A549 (cell line): Measurements from ENCODE around the gene PDP2. TPM values are rescaled to one million over a fixed set of nuclear protein-coding genes. Genes with fewer than 3 reads are reported as not detected.

Experiments
- ATAC-seq, 2 experiments: fragments of 200-7000 bp in 1 of 2; fragments of >200 bp in 1 of 2; cut with Nextera tagmentation in 1 of 2; cut with Tn5 transposase in 1 of 2; 3 replicates each; pipeline versions ENCODE4 v1.8.0 to v1.9.1; 2018 to 2020; ENCODE audit warnings: mild to moderate bottlenecking in 1 of 2, moderate library complexity in 1 of 2
- CTCF ChIA-PET: fragments of 300-600 bp; sonication (Branson Sonifier 250); formaldehyde crosslinking; extraction: SDS; loops from one replicate; lab custom pipeline; 2021; ENCODE audit warnings: antibody characterized with exemption, inconsistent platforms; lab: Yijun Ruan, JAX
- POLR2A ChIA-PET: fragments of 350-600 bp; formaldehyde crosslinking; extraction: SDS; loops from one replicate; lab custom pipeline; 2021; ENCODE audit warnings: antibody characterized with exemption, inconsistent platforms; lab: Yijun Ruan, JAX
- DNase-seq, 2 experiments: peaks; one replicate each; pipeline versions ENCODE4 v3.0.0 to v3.0.0-alpha.2; 2011 to 2016; ENCODE audit warnings: low read depth in 1 of 2, low spot score in 1 of 2
- FAIRE-seq: peaks from 2 replicates; lab custom pipeline; 2011; peaks lifted over from hg19 to GRCh38; lab: Jason Lieb, UNC
- H3K27ac ChIP-seq, 2 experiments: fragments of >200 bp; sonication (Bioruptor Twin); formaldehyde crosslinking; 3 replicates each; pipeline ENCODE4 v1.5.1; 2016 to 2017
- H3K4me1 ChIP-seq: fragments of >200 bp; sonication (Bioruptor Twin); formaldehyde crosslinking; 3 replicates; pipeline ENCODE4 v1.6.1; 2016
- H3K4me2 ChIP-seq: fragments of >200 bp; sonication (Bioruptor Twin); formaldehyde crosslinking; 3 replicates; pipeline ENCODE4 v1.6.1; 2016
- H3K4me3 ChIP-seq: fragments of >200 bp; sonication (Bioruptor Twin); formaldehyde crosslinking; 3 replicates; pipeline ENCODE4 v1.5.1; 2016
- H3K9me3 ChIP-seq: fragments of >200 bp; sonication (Bioruptor Twin); formaldehyde crosslinking; 3 replicates; pipeline ENCODE4 v1.6.1; 2016
- E2F6 ChIP-seq: IDR thresholded peaks from 2 replicates; pipeline ENCODE4 v1.6.1; 2012; ENCODE audit warnings: low read depth, borderline replicate concordance
- FOSL2 ChIP-seq, 2 experiments: fragments of 450-650 bp in 1 of 2; fragments of >200 bp in 1 of 2; sonication (Bioruptor Twin) in 1 of 2; formaldehyde crosslinking; IDR thresholded peaks; 2 replicates each; pipeline versions ENCODE4 v1.5.0 to v1.6.1; 2016 to 2020; ENCODE audit warnings: mild to moderate bottlenecking in 1 of 2, moderate library complexity in 1 of 2
- FOXS1 ChIP-seq: fragments of 250-450 bp; sonication (Bioruptor Pico); IDR thresholded peaks from 2 replicates; pipeline ENCODE4 v1.5.0; 2020; ENCODE audit warnings: mild to moderate bottlenecking, moderate library complexity
- GATA3 ChIP-seq: IDR thresholded peaks from 2 replicates; pipeline ENCODE4 v1.6.1; 2012; ENCODE audit warnings: borderline replicate concordance
- HDAC2 ChIP-seq: fragments of 200-600 bp; sonication (generic); IDR thresholded peaks from 2 replicates; pipeline ENCODE4 v1.6.1; 2016
- HEYL ChIP-seq: fragments of 250-450 bp; sonication (Bioruptor Pico); IDR thresholded peaks from 2 replicates; pipeline ENCODE4 v1.8.0; 2021; ENCODE audit warnings: mild to moderate bottlenecking, moderate library complexity
- JUN ChIP-seq, 2 experiments: fragments of >200 bp; sonication (Bioruptor Twin); formaldehyde crosslinking; IDR thresholded peaks; 2 replicates in 1 of 2; 3 replicates in 1 of 2; pipeline ENCODE4 v1.6.1; 2016 to 2017
- JUNB ChIP-seq: fragments of >200 bp; sonication (Bioruptor Twin); formaldehyde crosslinking; IDR thresholded peaks from 2 replicates; pipeline ENCODE4 v1.6.1; 2016
- KDM1A ChIP-seq: fragments of 200-600 bp; sonication (generic); IDR thresholded peaks from 2 replicates; pipeline ENCODE4 v1.6.1; 2016; ENCODE audit warnings: low read depth, mild to moderate bottlenecking
- PBX3 ChIP-seq: IDR thresholded peaks from 2 replicates; pipeline ENCODE4 v1.6.1; 2012
- RARB ChIP-seq: fragments of 250-450 bp; sonication (Bioruptor Pico); IDR thresholded peaks from 2 replicates; pipeline ENCODE4 v1.8.0; 2021; ENCODE audit warnings: mild to moderate bottlenecking, moderate library complexity
- RCOR1 ChIP-seq: fragments of 150-350 bp; IDR thresholded peaks from 2 replicates; pipeline ENCODE4 v1.6.1; 2014; ENCODE audit warnings: antibody characterized with exemption, low read length, low read depth
- REST ChIP-seq: fragments of 200-600 bp; sonication (generic); IDR thresholded peaks from 2 replicates; pipeline ENCODE4 v1.6.1; 2016; ENCODE audit warnings: antibody characterized with exemption, mild to moderate bottlenecking, moderate library complexity
- TP53 ChIP-seq: fragments of 250-450 bp; sonication (Bioruptor Pico); IDR thresholded peaks from 2 replicates; pipeline ENCODE4 v1.5.0; 2021; ENCODE audit warnings: mild to moderate bottlenecking, moderate library complexity
- ZFP36 ChIP-seq: fragments of 450-650 bp; IDR thresholded peaks from 2 replicates; pipeline ENCODE4 v1.6.1; 2014; ENCODE audit warnings: borderline replicate concordance; ENCODE audit not compliant: partially characterized antibody
- WGBS: methylation state at CpG from one replicate; pipeline ENCODE4 v1.1.6; 2017; ENCODE audit errors: missing lambda C conversion rate; 5-methylcytosine and 5-hydroxymethylcytosine counted together
- polyA plus RNA-seq, 4 experiments: library from polyadenylated mRNA; depleted of rRNA in 3 of 4; stranded (reverse); fragments of >200 nt; fragmentation: RNase III in 1 of 4; extraction: RNeasy Plus Mini Kit Qiagen cat#74134 plus additional on column Dnase treatment in 1 of 4; gene quantifications; 2 replicates in 3 of 4; 3 replicates in 1 of 4; pipeline ENCODE4 v1.2.3, GENCODE V29; 2011 to 2017
- TF ChIP-seq, protein P1 (sequence below): fragments of 150-350 bp; IDR thresholded peaks from 2 replicates; pipeline ENCODE4 v1.6.1; 2014; ENCODE audit warnings: low read depth, mild to moderate bottlenecking, low read length

Gene PDP2
- polyA plus RNA-seq, 2 of the 4 experiments (the other 2 are of a cell fraction): 10.0 to 10.5 TPM

GRCh38 chr16:66918803-66919568 lies 38.7 kb downstream of the PDP2 start, which contains the start of gene CDH16:
Gene CDH16 (minus strand): TSS chr16:66918885. CDS start chr16:66918065, 820 bp downstream.
- no peak for FAIRE-seq
- no peak for DNase-seq
- Histone ChIP-seq H3K9me3 (no peaks in the 10 kb centered on the region), H3K4me3 (no peak within 1 kb of the TSS), H3K4me2 (no peak within 1 kb of the TSS; the same call in 2 of the 3 replicates), H3K27ac (peak within 1 kb of the TSS in 1 of 2 experiments; percentile 62; a peak in 1 of 6 replicates), H3K4me1 (peaks cover 9% of the 10 kb centered on the region; the same call in 1 of the 3 replicates)
- TF ChIP-seq FOSL2 (IDR thresholded peaks at IDR 0.05) (no peak), FOSL2 (CRISPR knock-in tag; IDR thresholded peaks at IDR 0.05) (no peak), RCOR1 (no peak), E2F6 (no peak), RARB (CRISPR knock-in tag) (no peak), JUNB (no peak), TP53 (CRISPR knock-in tag) (no peak), HDAC2 (no peak), ZFP36 (no peak), JUN (IDR thresholded peaks at IDR 0.05) (no peak), FOXS1 (CRISPR knock-in tag) (no peak), PBX3 (no peak), HEYL (CRISPR knock-in tag) (no peak), REST (no peak)
- TF ChIP-seq, protein P1, sequence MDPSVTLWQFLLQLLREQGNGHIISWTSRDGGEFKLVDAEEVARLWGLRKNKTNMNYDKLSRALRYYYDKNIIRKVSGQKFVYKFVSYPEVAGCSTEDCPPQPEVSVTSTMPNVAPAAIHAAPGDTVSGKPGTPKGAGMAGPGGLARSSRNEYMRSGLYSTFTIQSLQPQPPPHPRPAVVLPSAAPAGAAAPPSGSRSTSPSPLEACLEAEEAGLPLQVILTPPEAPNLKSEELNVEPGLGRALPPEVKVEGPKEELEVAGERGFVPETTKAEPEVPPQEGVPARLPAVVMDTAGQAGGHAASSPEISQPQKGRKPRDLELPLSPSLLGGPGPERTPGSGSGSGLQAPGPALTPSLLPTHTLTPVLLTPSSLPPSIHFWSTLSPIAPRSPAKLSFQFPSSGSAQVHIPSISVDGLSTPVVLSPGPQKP: no peak
- 58% methylated on average over 5 of the region's 7 CpGs for WGBS
- ChIA-PET CTCF (interaction anchor here (1.7 to 40.8 kb wide), 4 partner anchors 4 to 236 kb away, joined by 7 to 837 read pairs (median 422); partner anchors contain the start of genes CDH16, PDP2 and RRAD), POLR2A (interaction anchor here (0.9 kb wide), 1 partner anchor 12 kb away, joined by 4 read pairs; no protein-coding TSS in a partner anchor)
- no peak for ATAC-seq

DNA sequence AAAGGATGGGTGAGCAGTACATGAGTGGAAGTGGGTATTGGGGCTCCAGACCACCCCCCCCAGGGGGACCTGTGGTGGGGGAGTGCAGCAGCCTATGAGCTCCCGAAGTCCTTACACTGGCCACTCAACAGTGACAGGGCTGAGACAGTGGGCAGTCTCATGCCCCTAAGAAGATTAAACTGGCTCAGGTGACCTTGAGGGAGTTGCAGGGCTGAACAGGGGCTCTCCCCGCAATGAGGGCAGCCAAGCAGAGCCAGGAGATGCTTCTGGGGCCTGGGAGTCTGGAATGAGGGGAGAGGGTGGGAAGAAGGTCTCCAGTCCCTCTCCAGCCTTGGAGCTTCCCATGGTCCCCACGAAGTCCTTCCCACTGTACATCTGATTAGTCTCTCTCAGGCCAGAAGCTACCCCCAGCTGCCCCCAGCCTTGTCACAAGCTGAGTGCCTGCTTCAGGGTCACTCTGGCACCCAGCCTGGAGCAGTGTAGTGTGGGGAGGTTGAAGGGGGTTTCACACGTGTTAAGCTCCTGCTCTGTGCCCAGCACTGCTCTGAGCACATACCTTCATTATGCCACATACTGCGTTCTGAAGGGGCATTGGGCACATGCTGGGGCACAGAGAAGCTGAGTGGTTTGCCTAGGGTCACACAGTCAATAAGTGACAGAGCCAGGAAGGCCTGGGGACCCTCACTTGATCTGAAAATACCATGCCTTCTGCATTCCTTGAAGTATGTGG lies 39.4 kb downstream of the PDP2 start:
- DNase-seq (no peak), ATAC-seq (no peak)
- POLR2A ChIA-PET: interaction anchor here (0.9 kb wide), 1 partner anchor 11 kb away, joined by 4 read pairs; no protein-coding TSS in a partner anchor
- WGBS: 55% methylated on average over 5 of the region's 5 CpGs
- TF ChIP-seq KDM1A (no peak), GATA3 (no peak), RARB (CRISPR knock-in tag) (no peak), E2F6 (no peak), HEYL (CRISPR knock-in tag) (no peak)
- TF ChIP-seq, all 56 proteins: peak for 0
- peaks cover 9% of the 10 kb centered on the region; the same call in 1 of the 3 replicates for H3K4me1 ChIP-seq
- H3K4me3 ChIP-seq: no peak overlapping the region
- H3K4me2 ChIP-seq: no peak overlapping the region; the same call in 2 of the 3 replicates
- H3K9me3 ChIP-seq: no peaks in the 10 kb centered on the region
- peak overlapping the region in 1 of 2 experiments; percentile 62; a peak in 1 of 6 replicates for H3K27ac ChIP-seq
- no peak for FAIRE-seq
- CTCF ChIA-PET: interaction anchor here (0.6 to 40.8 kb wide), 5 partner anchors 5 to 508 kb away, joined by 3 to 837 read pairs (median 7); partner anchors contain the start of genes CDH16, PDP2 and RRAD
